ENCODE results near the gene SAT2. TPM values are rescaled to one million over a fixed set of nuclear protein-coding genes. Genes with fewer than 3 reads are reported as not detected.

Gene SAT2
- total RNA-seq, 1 experiment from 2014 or later: 54.9 TPM

DNA sequence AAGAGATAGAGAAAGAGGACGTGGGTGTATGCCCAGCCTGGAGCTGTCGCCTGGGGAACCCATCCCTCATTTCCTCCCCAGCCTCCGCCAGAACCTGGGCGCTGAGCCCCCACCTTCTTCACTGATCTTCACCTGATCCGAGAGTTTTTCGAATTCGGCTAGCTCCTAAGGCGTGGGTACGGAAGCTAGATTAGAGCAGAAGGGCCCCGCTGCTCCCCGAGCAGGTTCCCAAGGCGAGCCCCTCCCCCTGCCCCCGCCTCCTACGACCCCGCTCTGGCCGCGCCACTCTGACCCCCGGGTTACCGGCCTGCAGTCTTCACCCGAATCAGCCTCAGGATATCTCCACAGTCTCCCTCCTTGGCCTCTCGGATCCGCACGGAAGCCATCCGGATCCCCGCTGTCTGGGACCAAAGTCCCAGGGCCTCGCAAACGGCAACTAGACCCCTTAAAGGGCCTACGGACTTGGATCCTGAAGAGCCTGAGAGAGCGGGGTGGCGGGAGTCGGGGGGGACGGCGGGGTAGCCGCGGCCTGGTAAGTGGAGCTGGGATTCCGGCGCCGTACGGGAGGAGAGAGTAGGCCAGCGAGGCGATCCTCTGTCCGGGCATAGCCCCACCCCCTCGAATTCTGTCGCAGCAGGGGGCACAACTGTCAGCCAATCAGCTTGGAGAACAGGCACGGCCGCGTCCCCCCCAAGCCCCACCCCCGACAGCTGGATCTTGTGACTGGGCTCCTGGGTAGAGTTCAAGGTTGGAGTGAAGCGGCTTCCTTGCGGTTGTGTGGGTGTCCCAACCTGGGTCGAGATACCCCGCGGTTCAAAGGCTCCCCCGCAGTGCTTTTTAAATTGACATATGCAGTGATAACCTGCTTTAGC, at the start of gene SAT2 (continued):
- TF ChIP-seq, protein P1, sequence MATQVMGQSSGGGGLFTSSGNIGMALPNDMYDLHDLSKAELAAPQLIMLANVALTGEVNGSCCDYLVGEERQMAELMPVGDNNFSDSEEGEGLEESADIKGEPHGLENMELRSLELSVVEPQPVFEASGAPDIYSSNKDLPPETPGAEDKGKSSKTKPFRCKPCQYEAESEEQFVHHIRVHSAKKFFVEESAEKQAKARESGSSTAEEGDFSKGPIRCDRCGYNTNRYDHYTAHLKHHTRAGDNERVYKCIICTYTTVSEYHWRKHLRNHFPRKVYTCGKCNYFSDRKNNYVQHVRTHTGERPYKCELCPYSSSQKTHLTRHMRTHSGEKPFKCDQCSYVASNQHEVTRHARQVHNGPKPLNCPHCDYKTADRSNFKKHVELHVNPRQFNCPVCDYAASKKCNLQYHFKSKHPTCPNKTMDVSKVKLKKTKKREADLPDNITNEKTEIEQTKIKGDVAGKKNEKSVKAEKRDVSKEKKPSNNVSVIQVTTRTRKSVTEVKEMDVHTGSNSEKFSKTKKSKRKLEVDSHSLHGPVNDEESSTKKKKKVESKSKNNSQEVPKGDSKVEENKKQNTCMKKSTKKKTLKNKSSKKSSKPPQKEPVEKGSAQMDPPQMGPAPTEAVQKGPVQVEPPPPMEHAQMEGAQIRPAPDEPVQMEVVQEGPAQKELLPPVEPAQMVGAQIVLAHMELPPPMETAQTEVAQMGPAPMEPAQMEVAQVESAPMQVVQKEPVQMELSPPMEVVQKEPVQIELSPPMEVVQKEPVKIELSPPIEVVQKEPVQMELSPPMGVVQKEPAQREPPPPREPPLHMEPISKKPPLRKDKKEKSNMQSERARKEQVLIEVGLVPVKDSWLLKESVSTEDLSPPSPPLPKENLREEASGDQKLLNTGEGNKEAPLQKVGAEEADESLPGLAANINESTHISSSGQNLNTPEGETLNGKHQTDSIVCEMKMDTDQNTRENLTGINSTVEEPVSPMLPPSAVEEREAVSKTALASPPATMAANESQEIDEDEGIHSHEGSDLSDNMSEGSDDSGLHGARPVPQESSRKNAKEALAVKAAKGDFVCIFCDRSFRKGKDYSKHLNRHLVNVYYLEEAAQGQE (IDR thresholded peaks at IDR 0.05; ENCODE audit: low read depth): no peak
- no peak for TF ChIP-seq CTCF (IDR thresholded peaks at IDR 0.05 in 2 of 3, conservative IDR thresholded peaks at IDR 0.05 in 1 of 3; ENCODE audit: borderline replicate concordance in 1 of 3, insufficient read depth in 1 of 3, low read depth in 2 of 3, low read length in 2 of 3)

- peaks cover 0 to 5% of the 10 kb centered on the region in 2 experiments; a peak in 1 of 4 replicates for H3K9me3 ChIP-seq (ENCODE audit: control insufficient read depth in 1 of 2, insufficient read depth in 1 of 2, low read depth in 1 of 2, low read length in 2 of 2)
- H3K27ac ChIP-seq (ENCODE audit: low read depth, low read length): no peak overlapping the region
- TF ChIP-seq ZFX (IDR thresholded peaks at IDR 0.05): no peak
- TF ChIP-seq, protein P1 (IDR thresholded peaks at IDR 0.05; ENCODE audit: low read depth): no peak
- no peak for TF ChIP-seq CTCF (IDR thresholded peaks at IDR 0.05 in 2 of 3, conservative IDR thresholded peaks at IDR 0.05 in 1 of 3; ENCODE audit: borderline replicate concordance in 1 of 3, insufficient read depth in 1 of 3, low read depth in 2 of 3, low read length in 2 of 3)
- no peak for TF ChIP-seq ELF1 (IDR thresholded peaks at IDR 0.05; ENCODE audit: borderline replicate concordance, low read depth)
- no peak for TF ChIP-seq SRF (IDR thresholded peaks at IDR 0.05; ENCODE audit: low read depth)
- no peak for TF ChIP-seq EGR1 (IDR thresholded peaks at IDR 0.05; ENCODE audit: low read depth)
- TF ChIP-seq YY1 (IDR thresholded peaks at IDR 0.05; ENCODE audit: extremely low read depth, insufficient replicate concordance, low read depth, low read length): no peak
- TF ChIP-seq ATF3 (IDR thresholded peaks at IDR 0.05): no peak
- no peak for TF ChIP-seq FOSL1 (IDR thresholded peaks at IDR 0.05; ENCODE audit: low read depth)
- no peak overlapping the region for H2AFZ ChIP-seq (ENCODE audit: low read depth, low read length, poor library complexity, severe bottlenecking)
- peaks cover 8% of the 10 kb centered on the region; the same call in 1 of the 2 replicates for H3K79me2 ChIP-seq (ENCODE audit: insufficient read depth, low read length)
- H3K36me3 ChIP-seq (ENCODE audit: control insufficient read depth in 1 of 2, insufficient read depth in 2 of 2, low read length in 2 of 2): peaks cover 19 to 24% of the 10 kb centered on the region in 2 experiments
- ChIA-PET POLR2A (no interaction called here), CTCF (no interaction called here), RAD21 (ENCODE audit: low non-redundant PET in 1 of 2, low total read pairs in 2 of 2, uncharacterized antibody in 2 of 2, unreplicated experiment in 2 of 2) (no interaction called here)
- no peaks in the 10 kb centered on the region for H3K27me3 ChIP-seq (ENCODE audit: insufficient read depth, low read length)
- ATAC-seq (no peak), DNase-seq (ENCODE audit: low read depth, low spot score) (no peak)
- no peak overlapping the region for H3K4me3 ChIP-seq (replicated peaks in 1 of 2; ENCODE audit: low read depth in 1 of 2, low read length in 2 of 2)
- no TSS peak for BruUV-seq (replicated peaks)
- no peaks in the 10 kb centered on the region for H3K4me1 ChIP-seq (ENCODE audit: control insufficient read depth in 1 of 2, insufficient read depth in 2 of 2, low read length in 2 of 2)
- H3K9ac ChIP-seq (ENCODE audit: low read length): no peak overlapping the region
- no peaks in the 10 kb centered on the region for H3K9me2 ChIP-seq (ENCODE audit: insufficient read depth)
- no peaks in the 10 kb centered on the region for H4K20me1 ChIP-seq (ENCODE audit: insufficient read depth)
- no peak overlapping the region for H3K4me2 ChIP-seq (ENCODE audit: low read length)
- intact Hi-C loops (cut with micrococcal nuclease): no loop called here
Measured at GRCh38 chr17:7676533-7676932, 48.9 kb upstream of the SAT2 start.

Measured in HCT116 (cell line).